A673 (cell line): ENCODE data around the gene ADRA2A. TPM values are rescaled to one million over a fixed set of nuclear protein-coding genes. Genes with fewer than 3 reads are reported as not detected.

ENCODE experiments used
- BruUV-seq: library from RNA; stranded (reverse); fragments of 400-500 nt; replicated peaks from 2 replicates; lab custom pipeline; 2021; lab: Mats Ljungman, UMichigan
- CTCF ChIA-PET: fragments of 300-600 bp; sonication (Branson Sonifier 250); formaldehyde crosslinking; loops from one replicate; lab custom pipeline; 2022; ENCODE audit warnings: antibody characterized with exemption; lab: Charles Lee
- POLR2A ChIA-PET: fragments of 300-600 bp; sonication (Branson Sonifier 250); formaldehyde crosslinking; loops from one replicate; lab custom pipeline; 2022; ENCODE audit warnings: antibody characterized with exemption; ENCODE audit not compliant: low non-redundant PET; lab: Charles Lee
- DNase-seq: peaks from one replicate; pipeline ENCODE4 v3.0.0-alpha.2; 2015; ENCODE audit warnings: low spot score
- H3K27ac ChIP-seq: fragments of 200-600 bp; sonication (generic); 2 replicates; pipeline ENCODE4 v1.5.1; 2016; ENCODE audit warnings: mixed run types, low read depth, mild to moderate bottlenecking, mixed read lengths, antibody characterized with exemption, low read length; ENCODE audit not compliant: poor library complexity, severe bottlenecking
- H3K27me3 ChIP-seq: fragments of 200-600 bp; sonication (generic); replicated peaks from 2 replicates; pipeline ENCODE4 v1.6.1; 2017; ENCODE audit warnings: mixed run types, low read depth, mild to moderate bottlenecking, mixed read lengths, antibody characterized with exemption, low read length; ENCODE audit not compliant: insufficient read depth, poor library complexity
- H3K36me3 ChIP-seq: fragments of 200-600 bp; sonication (generic); 2 replicates; pipeline ENCODE4 v1.6.1; 2016; ENCODE audit warnings: mixed run types, mild to moderate bottlenecking, mixed read lengths, antibody characterized with exemption, low read length; ENCODE audit not compliant: insufficient read depth, poor library complexity, severe bottlenecking
- H3K4me1 ChIP-seq: fragments of 200-600 bp; sonication (generic); 2 replicates; pipeline ENCODE4 v1.6.1; 2017; ENCODE audit warnings: mixed run types, mild to moderate bottlenecking, mixed read lengths, antibody characterized with exemption, low read length; ENCODE audit not compliant: insufficient read depth, poor library complexity, severe bottlenecking
- H3K4me3 ChIP-seq: fragments of 200-600 bp; sonication (generic); 2 replicates; pipeline ENCODE4 v1.5.1; 2016; ENCODE audit warnings: low read depth, mixed run types, mild to moderate bottlenecking, mixed read lengths, low read length; ENCODE audit not compliant: poor library complexity, severe bottlenecking
- H3K9me3 ChIP-seq: fragments of 200-600 bp; sonication (generic); 2 replicates; pipeline ENCODE4 v1.6.1; 2016; ENCODE audit warnings: mixed run types, low read depth, mild to moderate bottlenecking, mixed read lengths, antibody characterized with exemption, low read length; ENCODE audit not compliant: poor library complexity, severe bottlenecking
- EZH2 ChIP-seq: fragments of 200-600 bp; sonication (generic); IDR thresholded peaks from 2 replicates; pipeline ENCODE4 v1.6.1; 2017; ENCODE audit warnings: borderline replicate concordance, low read depth, mild to moderate bottlenecking, mixed read lengths, antibody characterized with exemption, low read length; ENCODE audit not compliant: poor library complexity, severe bottlenecking
- intact Hi-C: fragments of 100-400 bp; cut with micrococcal nuclease; formaldehyde crosslinking; loops from one replicate; pipeline ENCODE4 v1.10.0; 2022; ENCODE audit not compliant: unreplicated experiment
- total RNA-seq: library from RNA; stranded (reverse); gene quantifications from 2 replicates; pipeline ENCODE4 v1.2.3, GENCODE V29; 2021
- TF ChIP-seq, protein P1 (sequence below): fragments of 300-800, 200-600 bp; sonication (generic); conservative IDR thresholded peaks from 2 replicates; pipeline ENCODE4 v1.5.1; 2017; ENCODE audit warnings: low read depth, mild to moderate bottlenecking, antibody characterized with exemption, low read length, moderate library complexity, mixed read lengths

ADRA2A gene
- total RNA-seq, 1 experiment from 2014 or later: not detected

DNA sequence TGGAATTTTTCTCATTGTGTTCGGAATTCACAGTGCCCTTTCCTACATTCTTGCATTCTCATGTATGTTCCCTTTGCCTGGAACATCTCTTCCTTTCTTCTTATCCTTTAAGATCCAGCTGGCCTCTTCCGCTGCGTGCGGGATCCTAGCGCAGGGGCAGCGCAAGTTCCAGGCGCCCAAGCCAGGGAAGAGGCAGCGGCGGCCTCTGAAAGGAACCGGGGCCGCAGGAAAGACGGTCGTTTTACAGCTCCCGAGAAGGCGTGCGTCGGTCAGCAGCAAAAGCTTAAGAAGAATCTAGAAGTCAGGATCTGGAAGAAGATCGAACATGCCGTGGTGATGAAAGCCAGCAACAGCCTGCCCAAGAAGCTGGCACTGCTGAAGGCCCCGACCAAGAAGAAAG is 28.0 kb downstream of the ADRA2A start:
- H3K27ac ChIP-seq: no peak overlapping the region
- intact Hi-C loops: no loop called here
- DNase-seq: no peak
- ChIA-PET CTCF (no interaction called here), POLR2A (no interaction called here)
- H3K9me3 ChIP-seq: no peaks in the 10 kb centered on the region
- no peaks in the 10 kb centered on the region for H3K4me1 ChIP-seq
- BruUV-seq: no TSS peak
- TF ChIP-seq, protein P1, sequence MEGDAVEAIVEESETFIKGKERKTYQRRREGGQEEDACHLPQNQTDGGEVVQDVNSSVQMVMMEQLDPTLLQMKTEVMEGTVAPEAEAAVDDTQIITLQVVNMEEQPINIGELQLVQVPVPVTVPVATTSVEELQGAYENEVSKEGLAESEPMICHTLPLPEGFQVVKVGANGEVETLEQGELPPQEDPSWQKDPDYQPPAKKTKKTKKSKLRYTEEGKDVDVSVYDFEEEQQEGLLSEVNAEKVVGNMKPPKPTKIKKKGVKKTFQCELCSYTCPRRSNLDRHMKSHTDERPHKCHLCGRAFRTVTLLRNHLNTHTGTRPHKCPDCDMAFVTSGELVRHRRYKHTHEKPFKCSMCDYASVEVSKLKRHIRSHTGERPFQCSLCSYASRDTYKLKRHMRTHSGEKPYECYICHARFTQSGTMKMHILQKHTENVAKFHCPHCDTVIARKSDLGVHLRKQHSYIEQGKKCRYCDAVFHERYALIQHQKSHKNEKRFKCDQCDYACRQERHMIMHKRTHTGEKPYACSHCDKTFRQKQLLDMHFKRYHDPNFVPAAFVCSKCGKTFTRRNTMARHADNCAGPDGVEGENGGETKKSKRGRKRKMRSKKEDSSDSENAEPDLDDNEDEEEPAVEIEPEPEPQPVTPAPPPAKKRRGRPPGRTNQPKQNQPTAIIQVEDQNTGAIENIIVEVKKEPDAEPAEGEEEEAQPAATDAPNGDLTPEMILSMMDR: no peak
- no peak for TF ChIP-seq EZH2
- peaks cover 30% of the 10 kb centered on the region for H3K27me3 ChIP-seq
- H3K4me3 ChIP-seq: no peak overlapping the region
- H3K36me3 ChIP-seq: no peaks in the 10 kb centered on the region

DNA sequence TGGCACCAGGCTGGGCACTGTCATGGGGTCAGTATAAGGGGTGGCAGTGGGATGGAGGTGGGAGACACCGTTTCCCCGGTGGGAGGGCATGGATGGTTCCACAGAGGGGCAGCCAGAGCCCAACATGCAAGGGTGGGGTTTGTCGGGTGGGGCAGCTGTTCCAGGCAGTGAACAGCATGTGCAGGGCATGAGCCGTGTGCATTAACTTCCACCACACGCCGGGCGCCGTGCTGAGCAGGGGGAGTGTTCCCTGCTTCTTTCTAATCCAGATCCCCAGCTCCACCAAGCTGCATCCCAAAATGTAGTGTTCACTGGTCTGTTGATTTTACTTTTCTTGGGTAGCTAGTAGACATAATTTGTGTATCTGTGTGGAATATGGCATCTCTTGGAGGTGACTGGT is 29.3 kb downstream of the ADRA2A start:
- H3K27me3 ChIP-seq: peaks cover 23% of the 10 kb centered on the region
- no peak for DNase-seq
- H3K36me3 ChIP-seq: no peaks in the 10 kb centered on the region
- no peak overlapping the region for H3K4me3 ChIP-seq
- ChIA-PET CTCF (no interaction called here), POLR2A (no interaction called here)
- no peak overlapping the region for H3K27ac ChIP-seq
- TF ChIP-seq, protein P1: no peak
- TF ChIP-seq EZH2: no peak
- no peaks in the 10 kb centered on the region for H3K4me1 ChIP-seq
- intact Hi-C loops: no loop called here
- no TSS peak for BruUV-seq
- no peaks in the 10 kb centered on the region for H3K9me3 ChIP-seq

DNA sequence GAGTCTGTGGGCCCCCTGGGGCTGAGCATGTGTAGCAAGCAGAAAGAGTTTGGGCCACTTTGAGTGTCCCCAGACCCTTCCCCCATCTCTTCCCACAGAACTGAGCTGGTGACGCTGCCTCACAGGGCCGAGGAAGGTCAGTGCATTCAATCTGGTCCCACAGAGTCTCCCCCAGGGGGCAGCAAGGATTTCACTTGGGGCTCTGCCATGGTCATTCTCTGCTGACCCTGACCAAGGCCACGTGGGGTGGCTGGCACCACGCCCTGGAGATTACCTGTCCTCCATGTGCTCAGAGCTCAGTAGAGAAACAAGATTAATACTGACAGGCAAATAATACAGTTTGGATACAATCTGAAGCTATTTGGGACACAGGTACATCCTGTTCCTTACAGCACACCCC is 30.2 kb downstream of the ADRA2A start:
- CTCF ChIA-PET: interaction anchor here (0.5 kb wide), 1 partner anchor 30 kb away, joined by 6 read pairs; the partner anchor contains the start of gene ADRA2A
- Histone ChIP-seq H3K27me3 (peaks cover 22% of the 10 kb centered on the region), H3K4me1 (no peaks in the 10 kb centered on the region), H3K9me3 (no peaks in the 10 kb centered on the region), H3K36me3 (no peaks in the 10 kb centered on the region), H3K27ac (no peak overlapping the region), H3K4me3 (no peak overlapping the region)
- POLR2A ChIA-PET: no interaction called here
- intact Hi-C loops: no loop called here
- no TSS peak for BruUV-seq
- DNase-seq: no peak
- no peak for TF ChIP-seq EZH2
- TF ChIP-seq, protein P1: no peak
